DMS153 (cell line): ENCODE measurements around the gene RNF39.
"Not testable (repeated sequence)": the region's sequence is repeated elsewhere in the genome, so short reads cannot be mapped to it uniquely, and the experiment has no call there.

Experiments
- DNase-seq: peaks from one replicate; lab custom pipeline; 2025; lab: John Stamatoyannopoulos, UW

Gene RNF39

DNA sequence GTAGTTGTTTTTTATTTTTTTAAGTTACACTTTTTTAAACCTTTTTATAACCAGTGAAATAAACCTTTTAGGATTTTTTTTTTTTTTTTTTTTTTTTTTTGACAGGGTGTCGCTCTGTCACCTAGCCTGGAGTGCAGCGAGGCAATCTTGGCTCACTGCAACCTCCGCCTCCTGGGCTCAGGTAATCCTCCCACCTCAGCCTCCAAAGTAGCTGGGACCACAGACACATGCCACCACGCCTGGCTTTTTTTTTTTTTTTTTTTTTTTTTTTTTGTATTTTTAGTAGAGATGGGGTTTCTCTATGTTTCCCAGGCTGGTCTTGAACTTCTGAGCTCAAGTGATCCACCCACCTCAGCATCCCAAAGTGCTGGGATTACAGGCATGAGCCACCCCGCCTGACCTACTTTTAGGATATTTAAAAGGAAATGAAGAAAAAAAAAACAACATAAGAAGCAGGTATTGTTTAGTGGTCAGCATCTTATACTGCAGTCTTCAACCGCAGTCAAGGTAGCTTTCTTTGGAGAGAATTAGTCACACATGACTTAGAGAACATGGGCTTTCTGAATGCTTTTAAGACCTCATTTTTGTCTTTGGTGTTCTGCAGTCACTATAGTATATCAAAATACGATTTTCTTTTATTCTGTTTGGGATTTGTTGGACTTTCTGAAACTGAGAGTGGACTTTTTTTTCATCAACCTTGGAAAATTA, 12.9 kb downstream of the RNF39 start:
- DNase-seq, result no peak

DNA sequence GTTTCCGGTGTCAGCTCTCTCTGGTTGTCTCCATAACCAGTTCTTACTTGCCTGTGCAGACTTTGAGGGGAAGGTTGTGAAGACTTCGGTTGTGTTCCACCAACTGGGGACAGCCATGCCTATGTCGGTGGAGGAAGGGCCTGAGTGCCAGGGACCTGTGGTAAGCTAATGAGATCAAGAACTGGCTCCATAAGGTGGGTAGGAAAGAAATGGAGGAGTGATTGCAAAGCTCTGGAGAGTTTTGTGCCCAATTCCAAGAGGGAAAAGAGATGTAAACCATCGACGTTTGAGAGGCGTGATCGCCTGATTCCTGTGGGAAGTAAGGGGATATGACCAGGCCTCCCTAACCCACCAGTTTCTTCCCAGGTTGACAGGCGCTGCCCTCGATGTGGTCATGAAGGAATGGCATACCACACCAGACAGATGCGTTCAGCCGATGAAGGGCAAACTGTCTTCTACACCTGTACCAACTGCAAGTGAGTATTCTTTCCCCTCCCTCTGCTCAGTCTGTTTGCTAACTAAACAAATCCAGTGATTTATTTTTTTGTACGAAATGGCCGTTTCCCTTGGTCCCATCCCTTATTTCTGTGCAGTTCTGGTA, 13.6 kb downstream of the RNF39 start:
- DNase-seq, result no peak

- DNase-seq, result peak; percentile 92
Observed at GRCh38 chr6:30061092-30061857, 14.3 kb downstream of the RNF39 start, which contains the start of gene POLR1H. Gene POLR1H (plus strand): TSS chr6:30061265. CDS start chr6:30061525, 260 bp downstream.

GRCh38 chr6:30060606-30061091, 14.9 kb downstream of the RNF39 start:
- no peak for DNase-seq

DNA sequence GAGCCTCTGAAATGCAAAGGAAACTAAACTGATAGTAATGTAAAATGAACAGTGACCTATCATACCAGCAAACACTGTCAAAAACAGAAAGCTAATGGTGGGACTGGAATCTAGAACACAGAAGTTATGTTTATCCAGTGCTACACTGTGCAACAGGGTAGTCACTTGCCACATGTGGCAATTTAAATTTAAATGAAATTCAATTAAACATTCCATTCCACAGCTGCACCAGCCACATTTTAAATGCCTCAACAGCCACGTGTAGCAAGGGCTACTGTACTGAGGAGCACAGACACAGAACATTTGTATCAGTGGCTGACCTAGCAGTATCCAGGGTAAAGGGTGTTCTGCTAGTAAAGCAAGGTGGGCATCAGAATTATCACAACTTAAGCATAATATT, 20.1 kb downstream of the RNF39 start:
- DNase-seq, result no peak

- no peak for DNase-seq
Observed at GRCh38 chr6:30053682-30054081, 21.9 kb downstream of the RNF39 start.

- no peak for DNase-seq
Observed at GRCh38 chr6:30047220-30047619, 28.3 kb downstream of the RNF39 start.

DNA sequence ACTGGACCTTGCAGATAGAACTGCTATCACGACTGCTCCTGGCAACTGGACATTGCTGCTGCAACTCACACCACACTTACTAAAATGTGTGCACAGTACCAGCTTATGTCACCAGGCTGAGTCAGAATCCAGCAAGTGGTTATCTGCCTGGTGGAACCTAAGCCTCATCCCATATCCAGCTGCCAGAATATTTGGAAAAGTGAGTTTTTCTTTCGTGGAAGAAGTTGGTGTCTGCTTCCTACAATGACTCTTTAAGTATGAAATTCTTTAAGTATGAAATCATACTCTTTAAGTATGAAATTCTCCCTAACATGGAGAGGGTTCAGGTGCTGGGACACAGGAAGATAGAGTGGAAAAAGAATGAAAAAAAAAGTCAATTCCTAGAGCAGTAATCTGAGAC, 30.9 kb downstream of the RNF39 start:
- no peak for DNase-seq

DNA sequence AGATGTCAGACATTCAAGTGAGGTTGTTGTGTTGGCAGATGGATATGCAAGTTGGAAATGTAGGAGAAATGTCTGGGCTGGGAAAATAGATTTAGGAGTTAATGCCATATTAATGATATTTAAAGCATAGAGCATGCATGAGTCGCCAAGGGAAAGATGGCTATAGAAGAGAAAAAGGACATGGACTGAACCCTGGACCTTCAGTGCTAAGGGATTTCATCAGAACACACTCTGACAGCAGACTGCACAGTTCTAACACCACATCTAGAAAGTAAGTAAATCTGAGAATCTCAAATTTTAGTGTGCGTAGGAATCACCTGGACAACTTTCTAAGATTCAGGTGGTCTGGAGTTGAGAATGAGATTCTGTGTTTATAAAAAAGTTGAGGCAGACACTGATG, 31.8 kb downstream of the RNF39 start:
- DNase-seq, result no peak

DNA sequence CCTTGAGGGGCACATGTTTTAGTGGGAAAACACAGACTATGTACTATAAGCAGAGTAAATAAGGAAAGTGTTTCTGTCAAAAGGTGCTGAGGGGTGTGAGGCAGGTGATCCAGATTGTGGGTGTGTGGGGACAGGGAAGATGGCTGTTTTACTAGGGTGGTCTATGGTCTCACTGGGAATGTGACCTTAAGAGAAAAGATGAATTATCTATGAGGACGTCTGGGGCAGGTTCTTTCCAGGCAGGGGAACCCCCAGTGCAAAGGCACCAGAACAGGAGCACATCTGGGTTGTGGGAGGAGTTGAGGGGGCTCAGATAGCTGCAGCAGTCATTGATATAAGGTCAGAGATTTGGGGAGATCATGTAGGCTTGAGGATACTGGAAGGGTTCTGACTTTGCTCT, 32.7 kb downstream of the RNF39 start:
- DNase-seq, result no peak

DNA sequence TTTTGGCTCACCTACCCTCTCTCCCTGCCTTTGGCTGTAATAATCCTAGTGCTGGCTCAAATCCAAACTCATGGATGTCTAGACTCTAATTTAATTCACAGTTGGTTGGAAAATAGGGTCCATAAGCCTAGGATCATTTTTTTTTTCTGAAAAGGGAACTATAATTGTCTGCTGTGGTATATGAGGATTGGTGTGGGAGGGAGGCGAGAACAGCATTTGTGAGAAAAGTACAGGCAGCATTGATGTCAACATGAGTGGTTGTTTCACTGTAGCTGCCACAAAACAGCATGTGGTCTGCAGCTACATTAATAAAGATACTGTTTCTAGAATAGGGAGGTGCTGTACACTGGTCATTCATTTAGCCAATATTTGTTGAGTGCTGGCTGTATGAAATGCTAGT, 33.1 kb downstream of the RNF39 start:
- no peak for DNase-seq

DNA sequence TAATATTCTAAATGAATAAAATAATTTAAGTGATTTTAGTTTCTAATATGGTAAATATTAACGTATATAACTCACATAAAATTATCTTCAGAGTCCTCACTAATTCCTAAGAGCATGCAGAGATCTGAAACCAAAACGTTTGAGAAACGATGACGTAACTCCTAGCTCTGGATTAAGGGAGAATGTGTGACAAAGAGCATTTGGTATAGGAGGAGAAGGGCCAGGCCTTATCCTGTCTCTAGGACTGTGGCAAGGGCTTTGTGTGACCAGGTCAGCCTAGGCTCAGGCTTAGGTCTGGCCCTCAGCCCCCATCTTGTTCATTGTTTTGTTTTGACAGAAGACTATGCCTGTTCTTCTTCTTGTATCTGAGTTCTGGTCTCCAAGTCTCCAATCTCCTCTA, 33.7 kb downstream of the RNF39 start:
- DNase-seq, result no peak

- DNase-seq, result no peak
Observed at GRCh38 chr6:30041221-30041620, 34.3 kb downstream of the RNF39 start.

DNA sequence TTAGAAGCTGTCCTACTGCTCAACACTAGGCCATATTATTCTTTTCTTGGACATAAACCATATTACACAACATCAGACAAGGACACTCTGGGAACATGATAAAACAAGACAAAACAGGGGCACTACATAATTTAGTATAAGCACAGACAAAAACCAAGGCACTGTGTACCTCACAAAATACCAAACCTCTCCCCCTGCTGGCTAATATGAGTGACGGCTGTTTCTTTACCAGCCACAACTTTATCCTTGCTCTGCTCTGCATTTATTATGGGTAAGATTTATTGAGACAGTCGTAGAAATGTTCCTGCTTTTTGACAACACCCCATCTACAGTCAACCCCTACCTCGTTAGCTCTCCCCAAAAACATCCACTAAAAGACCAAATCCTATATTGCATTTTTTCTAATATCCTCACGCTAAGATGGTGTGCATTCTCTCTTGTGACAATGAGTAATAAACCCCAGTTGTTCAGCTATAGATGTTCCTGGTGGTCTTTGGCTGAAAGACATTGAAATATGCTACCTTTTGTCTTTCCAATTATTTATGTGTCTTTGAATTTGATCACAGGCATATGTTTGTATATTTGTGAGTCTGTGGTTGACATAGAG, 38.3 kb downstream of the RNF39 start:
- DNase-seq, result no peak

DNA sequence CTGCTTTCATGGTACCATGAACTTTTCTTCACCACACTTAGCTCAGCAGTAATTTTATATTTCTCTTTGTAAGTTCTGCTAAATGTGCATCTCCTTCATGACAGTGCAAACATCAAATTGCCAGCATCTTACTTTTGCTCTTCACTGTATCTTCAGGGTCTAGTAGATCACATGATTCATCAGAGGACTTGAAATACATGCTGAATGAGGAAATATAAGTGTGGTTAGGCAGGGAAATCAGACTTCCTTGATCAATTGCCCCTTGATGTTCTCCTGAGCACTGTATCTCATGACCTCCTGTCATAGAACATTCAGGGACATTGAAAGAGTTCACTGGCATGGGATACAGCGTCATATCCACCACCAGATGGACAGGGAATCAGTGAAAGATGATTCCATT, 39.8 kb downstream of the RNF39 start:
- no peak for DNase-seq

- DNase-seq, result not testable (repeated sequence)
Observed at GRCh38 chr6:30033440-30033839, 42.1 kb downstream of the RNF39 start.

GRCh38 chr6:30031381-30031780, 44.2 kb downstream of the RNF39 start:
- no peak for DNase-seq

DNA sequence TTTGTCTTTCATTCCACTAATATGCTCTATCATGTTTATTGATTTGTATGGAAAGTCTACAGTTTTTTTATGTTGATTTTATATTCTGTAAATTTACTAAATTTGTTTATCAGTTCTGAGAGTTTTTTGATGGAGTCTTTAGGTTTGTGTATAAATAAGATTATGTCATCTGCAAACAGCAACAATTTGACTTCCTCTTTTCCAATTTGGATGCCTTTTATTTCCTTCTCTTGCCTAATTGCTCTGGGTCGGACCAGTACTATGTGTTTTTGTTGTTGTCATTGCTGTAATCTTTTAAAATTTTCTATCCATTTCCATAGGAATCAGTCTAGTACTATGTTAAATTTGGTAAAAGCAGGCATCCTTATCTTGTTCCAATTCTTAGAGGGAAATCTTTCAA, 46.0 kb downstream of the RNF39 start:
- no peak for DNase-seq

DNA sequence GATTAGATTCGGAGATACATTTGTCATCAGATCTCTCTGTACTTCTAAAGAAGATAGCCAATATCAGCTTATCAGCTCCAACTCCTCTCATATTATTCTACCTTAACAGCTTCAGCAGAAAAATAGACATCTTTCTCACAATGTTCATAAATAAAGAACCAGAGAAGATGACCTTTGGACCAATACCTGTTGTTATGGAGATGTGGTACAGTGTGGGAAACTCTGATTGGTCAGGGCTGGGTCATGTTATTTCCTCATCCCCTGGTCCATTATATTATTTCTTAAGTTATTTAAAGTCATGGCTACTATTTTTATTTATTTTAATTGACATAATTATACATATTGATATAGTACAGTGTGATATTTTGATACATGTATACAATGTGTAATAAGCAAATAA, 50.4 kb downstream of the RNF39 start:
- DNase-seq, result no peak

- DNase-seq, result not testable (repeated sequence)
Observed at GRCh38 chr6:30022712-30023111, 52.9 kb downstream of the RNF39 start.

DNA sequence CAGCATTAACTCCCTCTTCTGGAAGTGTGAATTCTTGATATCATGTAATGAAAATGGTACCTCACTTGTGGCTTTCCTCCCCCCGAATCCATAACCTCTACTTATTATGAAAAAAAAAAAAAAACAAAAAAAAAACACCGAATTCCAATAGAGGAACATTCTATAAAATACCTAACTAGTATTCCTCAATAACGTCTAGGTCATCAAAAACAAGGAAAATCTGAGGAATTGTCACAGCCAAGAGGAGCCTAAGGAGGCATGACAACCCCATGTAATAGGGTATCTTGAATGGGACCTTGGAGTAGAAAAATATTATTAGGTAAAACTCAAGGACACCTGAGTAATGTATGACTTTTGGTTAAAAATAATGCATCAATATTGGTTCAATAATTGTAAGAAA, 53.4 kb downstream of the RNF39 start:
- DNase-seq, result no peak

- no peak for DNase-seq
Observed at GRCh38 chr6:30020626-30021025, 54.9 kb downstream of the RNF39 start.
